ENCODE results near the gene PRDM1.

GRCh38 chr6:106094261-106094963 is 8.3 kb downstream of the PRDM1 start:
- TF ChIP-seq CTCF (IDR thresholded peaks at IDR 0.05) (no peak), POLR2AphosphoS5 (IDR thresholded peaks at IDR 0.05) (no peak)

All from stomach (tissue), 4 donors.